GM23338 (cell line): Measurements from ENCODE around the gene CPT2. TPM values are rescaled to one million over a fixed set of nuclear protein-coding genes. Genes with fewer than 3 reads are reported as not detected.

Experiments
- ATAC-seq: fragments of 200-7000 bp; cut with Tn5 transposase; 3 replicates; pipeline ENCODE4 v1.9.1; 2020
- DNase-seq: peaks from one replicate; pipeline ENCODE4 v3.0.0-alpha.2; 2015; ENCODE audit warnings: low spot score
- H2AFZ ChIP-seq: fragments of 200-600 bp; sonication (generic); 2 replicates; pipeline ENCODE4 v1.8.0; 2016; ENCODE audit warnings: antibody characterized with exemption, mild to moderate bottlenecking, moderate library complexity
- H3F3A ChIP-seq: fragments of 200-600 bp; sonication (generic); replicated peaks from 2 replicates; pipeline ENCODE4 v1.8.0; 2017; ENCODE audit warnings: antibody characterized with exemption, mixed run types, low read depth
- H3K27ac ChIP-seq: fragments of 200-600 bp; sonication (generic); 2 replicates; pipeline ENCODE4 v1.6.1; 2016; ENCODE audit warnings: low read depth
- H3K27me3 ChIP-seq: fragments of 200-600 bp; sonication (generic); 2 replicates; pipeline ENCODE4 v1.8.0; 2016; ENCODE audit warnings: mild to moderate bottlenecking, mixed run types, moderate library complexity; ENCODE audit not compliant: insufficient read depth
- H3K36me3 ChIP-seq: fragments of 200-600 bp; sonication (generic); 2 replicates; pipeline ENCODE4 v1.8.0; 2016; ENCODE audit warnings: mild to moderate bottlenecking; ENCODE audit not compliant: insufficient read depth
- H3K4me1 ChIP-seq: fragments of 200-600 bp; sonication (generic); 2 replicates; pipeline ENCODE4 v1.8.0; 2016; ENCODE audit warnings: mild to moderate bottlenecking, moderate library complexity; ENCODE audit not compliant: insufficient read depth
- H3K4me2 ChIP-seq: fragments of 200-600 bp; sonication (generic); 2 replicates; pipeline ENCODE4 v1.7.1; 2017; ENCODE audit warnings: mixed run types
- H3K4me3 ChIP-seq: fragments of 200-600 bp; sonication (generic); 2 replicates; pipeline ENCODE4 v1.6.1; 2016; ENCODE audit warnings: mixed run types
- H3K79me2 ChIP-seq: fragments of 200-600 bp; sonication (generic); replicated peaks from 2 replicates; pipeline ENCODE4 v1.8.0; 2017; ENCODE audit warnings: mild to moderate bottlenecking; ENCODE audit not compliant: insufficient read depth
- H3K9me2 ChIP-seq: fragments of 200-600 bp; sonication (generic); 2 replicates; pipeline ENCODE4 v1.8.0; 2017; ENCODE audit not compliant: insufficient read depth
- H4K20me1 ChIP-seq: fragments of 200-600 bp; sonication (generic); replicated peaks from 2 replicates; pipeline ENCODE4 v1.8.0; 2017; ENCODE audit warnings: mild to moderate bottlenecking; ENCODE audit not compliant: insufficient read depth
- H3K27ac Mint-ChIP-seq: 2 replicates; pipeline ENCODE4 v1.8.0; 2020; ENCODE audit warnings: inconsistent platforms, mild to moderate bottlenecking, moderate library complexity, mixed read lengths
- H3K27me3 Mint-ChIP-seq: 3 replicates; pipeline ENCODE4 v1.8.0; 2022; ENCODE audit warnings: low read depth, mild to moderate bottlenecking, moderate library complexity, mixed read lengths, inconsistent platforms; ENCODE audit not compliant: insufficient read depth, poor library complexity
- H3K36me3 Mint-ChIP-seq: 3 replicates; pipeline ENCODE4 v1.8.0; 2021; ENCODE audit warnings: low read depth, mild to moderate bottlenecking, inconsistent platforms, moderate library complexity, mixed read lengths
- H3K4me1 Mint-ChIP-seq: 3 replicates; pipeline ENCODE4 v1.8.0; 2020; ENCODE audit warnings: mild to moderate bottlenecking, inconsistent platforms, mixed read lengths
- H3K4me3 Mint-ChIP-seq: 3 replicates; pipeline ENCODE4 v1.8.0; 2021; ENCODE audit warnings: moderate library complexity, mild to moderate bottlenecking, inconsistent platforms, mixed read lengths
- H3K9me3 Mint-ChIP-seq: 3 replicates; pipeline ENCODE4 v1.8.0; 2020; ENCODE audit warnings: moderate library complexity, mild to moderate bottlenecking, inconsistent platforms, mixed read lengths
- EZH2 ChIP-seq: fragments of 200-600 bp; sonication (generic); IDR thresholded peaks from one replicate; pipeline ENCODE4 v1.8.0; 2017; ENCODE audit warnings: antibody characterized with exemption, mild to moderate bottlenecking, low read depth; ENCODE audit not compliant: unreplicated experiment
- EZH2phosphoT487 ChIP-seq: fragments of 200-600 bp; sonication (generic); IDR thresholded peaks from one replicate; pipeline ENCODE4 v1.8.1; 2018; ENCODE audit warnings: antibody characterized with exemption; ENCODE audit not compliant: unreplicated experiment
- JUNB ChIP-seq: IDR thresholded peaks from one replicate; pipeline ENCODE4 v1.6.1; 2016; ENCODE audit warnings: antibody characterized with exemption; ENCODE audit not compliant: unreplicated experiment
- POLR2AphosphoS5 ChIP-seq: IDR thresholded peaks from 2 replicates; pipeline ENCODE4 v1.6.1; 2016; ENCODE audit warnings: antibody characterized with exemption, low read depth
- STAT1 ChIP-seq: IDR thresholded peaks from one replicate; pipeline ENCODE4 v1.6.1; 2016; ENCODE audit warnings: antibody characterized with exemption; ENCODE audit not compliant: unreplicated experiment
- ZNF114 ChIP-seq: fragments of 250-450 bp; sonication (Bioruptor Pico); IDR thresholded peaks from 2 replicates; pipeline ENCODE4 v1.5.0; 2020; ENCODE audit warnings: mild to moderate bottlenecking, moderate library complexity
- ZNF331 ChIP-seq: fragments of 250-450 bp; sonication (Bioruptor Pico); IDR thresholded peaks from 2 replicates; pipeline ENCODE4 v1.5.0; 2020; ENCODE audit warnings: low read depth, mild to moderate bottlenecking, moderate library complexity
- polyA plus RNA-seq: library from polyadenylated mRNA; unstranded; fragments of >200 nt; fragmentation: Nextera tagmentation; extraction: Ambion mirVana; gene quantifications from 2 replicates; pipeline ENCODE4 v1.2.1, GENCODE V29; 2016
- total RNA-seq: library from RNA; depleted of rRNA; stranded (reverse); fragments of >200 nt; shearing (Covaris generic); gene quantifications from 2 replicates; pipeline ENCODE4 v1.2.3, GENCODE V29; 2014
- TF ChIP-seq, protein P1 (sequence below): IDR thresholded peaks from 2 replicates; pipeline ENCODE4 v1.6.1; 2016; ENCODE audit warnings: antibody characterized with exemption
- TF ChIP-seq, protein P2 (sequence below): fragments of 250-450 bp; sonication (Bioruptor Pico); IDR thresholded peaks from 2 replicates; pipeline ENCODE4 v1.5.0; 2020; ENCODE audit warnings: mild to moderate bottlenecking, moderate library complexity
- TF ChIP-seq, protein P3 (sequence below), 2 experiments: fragments of 200-600 bp in 1 of 2; sonication (generic) in 1 of 2; conservative IDR thresholded peaks; 2 replicates each; pipeline versions ENCODE4 v1.5.1 to v1.6.1; 2016 to 2017; ENCODE audit warnings: antibody characterized with exemption in 2 of 2, low read depth in 2 of 2, mild to moderate bottlenecking in 2 of 2, moderate library complexity in 1 of 2
- TF ChIP-seq, protein P4 (sequence below): IDR thresholded peaks from one replicate; pipeline ENCODE4 v1.6.1; 2018; ENCODE audit warnings: antibody characterized with exemption; ENCODE audit not compliant: unreplicated experiment

Gene CPT2
- total and polyA plus RNA-seq, 2 experiments from 2014 or later, result 11.2 to 30.6 TPM

DNA sequence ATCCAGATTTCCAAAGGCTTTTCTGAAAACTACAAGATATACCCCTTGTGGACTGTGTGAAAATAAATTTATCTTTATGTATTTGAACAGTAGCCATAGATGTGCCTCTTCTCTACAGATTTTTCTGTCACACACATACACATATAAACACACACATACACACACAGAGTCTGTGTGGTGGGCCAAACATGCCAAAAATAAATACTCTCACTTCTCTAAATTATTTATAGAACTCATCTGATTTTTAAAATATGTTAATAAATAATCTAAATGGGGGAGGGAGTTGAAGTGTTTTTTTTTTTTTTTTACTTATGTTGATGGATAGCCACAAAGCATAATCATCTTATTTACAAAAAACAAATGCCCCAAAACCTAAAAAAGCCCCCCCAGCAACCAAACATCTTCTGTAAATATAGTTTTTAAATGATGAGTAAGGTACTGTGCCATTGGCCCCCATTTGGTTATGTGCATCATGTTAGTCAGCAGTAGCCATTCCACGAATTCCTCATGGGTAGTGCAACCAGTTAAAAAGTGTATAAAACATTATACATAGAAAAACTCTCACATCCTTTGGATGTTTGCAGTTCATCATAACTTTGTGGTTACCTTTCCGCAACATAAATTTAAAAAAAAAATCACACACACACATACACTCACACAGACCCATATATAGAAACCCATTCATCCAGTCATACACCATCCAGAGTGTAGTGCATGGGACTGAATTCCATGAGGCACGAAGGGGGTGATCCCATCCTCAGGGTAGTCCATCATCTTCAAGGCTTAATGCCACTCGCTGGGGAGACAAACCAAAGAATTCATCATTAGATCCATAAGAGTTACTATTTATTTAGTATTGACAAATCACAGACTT is 49.9 kb downstream of the CPT2 start:
- Histone ChIP-seq H3K4me1 (no peaks in the 10 kb centered on the region), H3K9me2 (no peaks in the 10 kb centered on the region), H3K27ac (no peak overlapping the region), H4K20me1 (peaks cover 14% of the 10 kb centered on the region), H3K4me2 (no peak overlapping the region), H3K27me3 (no peaks in the 10 kb centered on the region), H3K4me3 (no peak overlapping the region), H3F3A (peaks cover 15% of the 10 kb centered on the region; the same call in 1 of the 2 replicates), H3K36me3 (peaks cover 53% of the 10 kb centered on the region), H3K79me2 (no peaks in the 10 kb centered on the region), H2AFZ (no peak overlapping the region)
- Mint-ChIP-seq H3K27me3 (peaks cover 6% of the 10 kb centered on the region), H3K4me3 (no peak overlapping the region), H3K9me3 (no peaks in the 10 kb centered on the region), H3K4me1 (no peaks in the 10 kb centered on the region; the same call in 2 of the 3 replicates), H3K27ac (no peak overlapping the region), H3K36me3 (peaks cover 59% of the 10 kb centered on the region)
- TF ChIP-seq ZNF331 (CRISPR knock-in tag) (no peak), ZNF114 (no peak), STAT1 (no peak), POLR2AphosphoS5 (no peak), EZH2phosphoT487 (no peak), EZH2 (no peak), JUNB (no peak)
- TF ChIP-seq, protein P1, sequence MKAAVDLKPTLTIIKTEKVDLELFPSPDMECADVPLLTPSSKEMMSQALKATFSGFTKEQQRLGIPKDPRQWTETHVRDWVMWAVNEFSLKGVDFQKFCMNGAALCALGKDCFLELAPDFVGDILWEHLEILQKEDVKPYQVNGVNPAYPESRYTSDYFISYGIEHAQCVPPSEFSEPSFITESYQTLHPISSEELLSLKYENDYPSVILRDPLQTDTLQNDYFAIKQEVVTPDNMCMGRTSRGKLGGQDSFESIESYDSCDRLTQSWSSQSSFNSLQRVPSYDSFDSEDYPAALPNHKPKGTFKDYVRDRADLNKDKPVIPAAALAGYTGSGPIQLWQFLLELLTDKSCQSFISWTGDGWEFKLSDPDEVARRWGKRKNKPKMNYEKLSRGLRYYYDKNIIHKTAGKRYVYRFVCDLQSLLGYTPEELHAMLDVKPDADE, result no peak
- TF ChIP-seq, protein P2, sequence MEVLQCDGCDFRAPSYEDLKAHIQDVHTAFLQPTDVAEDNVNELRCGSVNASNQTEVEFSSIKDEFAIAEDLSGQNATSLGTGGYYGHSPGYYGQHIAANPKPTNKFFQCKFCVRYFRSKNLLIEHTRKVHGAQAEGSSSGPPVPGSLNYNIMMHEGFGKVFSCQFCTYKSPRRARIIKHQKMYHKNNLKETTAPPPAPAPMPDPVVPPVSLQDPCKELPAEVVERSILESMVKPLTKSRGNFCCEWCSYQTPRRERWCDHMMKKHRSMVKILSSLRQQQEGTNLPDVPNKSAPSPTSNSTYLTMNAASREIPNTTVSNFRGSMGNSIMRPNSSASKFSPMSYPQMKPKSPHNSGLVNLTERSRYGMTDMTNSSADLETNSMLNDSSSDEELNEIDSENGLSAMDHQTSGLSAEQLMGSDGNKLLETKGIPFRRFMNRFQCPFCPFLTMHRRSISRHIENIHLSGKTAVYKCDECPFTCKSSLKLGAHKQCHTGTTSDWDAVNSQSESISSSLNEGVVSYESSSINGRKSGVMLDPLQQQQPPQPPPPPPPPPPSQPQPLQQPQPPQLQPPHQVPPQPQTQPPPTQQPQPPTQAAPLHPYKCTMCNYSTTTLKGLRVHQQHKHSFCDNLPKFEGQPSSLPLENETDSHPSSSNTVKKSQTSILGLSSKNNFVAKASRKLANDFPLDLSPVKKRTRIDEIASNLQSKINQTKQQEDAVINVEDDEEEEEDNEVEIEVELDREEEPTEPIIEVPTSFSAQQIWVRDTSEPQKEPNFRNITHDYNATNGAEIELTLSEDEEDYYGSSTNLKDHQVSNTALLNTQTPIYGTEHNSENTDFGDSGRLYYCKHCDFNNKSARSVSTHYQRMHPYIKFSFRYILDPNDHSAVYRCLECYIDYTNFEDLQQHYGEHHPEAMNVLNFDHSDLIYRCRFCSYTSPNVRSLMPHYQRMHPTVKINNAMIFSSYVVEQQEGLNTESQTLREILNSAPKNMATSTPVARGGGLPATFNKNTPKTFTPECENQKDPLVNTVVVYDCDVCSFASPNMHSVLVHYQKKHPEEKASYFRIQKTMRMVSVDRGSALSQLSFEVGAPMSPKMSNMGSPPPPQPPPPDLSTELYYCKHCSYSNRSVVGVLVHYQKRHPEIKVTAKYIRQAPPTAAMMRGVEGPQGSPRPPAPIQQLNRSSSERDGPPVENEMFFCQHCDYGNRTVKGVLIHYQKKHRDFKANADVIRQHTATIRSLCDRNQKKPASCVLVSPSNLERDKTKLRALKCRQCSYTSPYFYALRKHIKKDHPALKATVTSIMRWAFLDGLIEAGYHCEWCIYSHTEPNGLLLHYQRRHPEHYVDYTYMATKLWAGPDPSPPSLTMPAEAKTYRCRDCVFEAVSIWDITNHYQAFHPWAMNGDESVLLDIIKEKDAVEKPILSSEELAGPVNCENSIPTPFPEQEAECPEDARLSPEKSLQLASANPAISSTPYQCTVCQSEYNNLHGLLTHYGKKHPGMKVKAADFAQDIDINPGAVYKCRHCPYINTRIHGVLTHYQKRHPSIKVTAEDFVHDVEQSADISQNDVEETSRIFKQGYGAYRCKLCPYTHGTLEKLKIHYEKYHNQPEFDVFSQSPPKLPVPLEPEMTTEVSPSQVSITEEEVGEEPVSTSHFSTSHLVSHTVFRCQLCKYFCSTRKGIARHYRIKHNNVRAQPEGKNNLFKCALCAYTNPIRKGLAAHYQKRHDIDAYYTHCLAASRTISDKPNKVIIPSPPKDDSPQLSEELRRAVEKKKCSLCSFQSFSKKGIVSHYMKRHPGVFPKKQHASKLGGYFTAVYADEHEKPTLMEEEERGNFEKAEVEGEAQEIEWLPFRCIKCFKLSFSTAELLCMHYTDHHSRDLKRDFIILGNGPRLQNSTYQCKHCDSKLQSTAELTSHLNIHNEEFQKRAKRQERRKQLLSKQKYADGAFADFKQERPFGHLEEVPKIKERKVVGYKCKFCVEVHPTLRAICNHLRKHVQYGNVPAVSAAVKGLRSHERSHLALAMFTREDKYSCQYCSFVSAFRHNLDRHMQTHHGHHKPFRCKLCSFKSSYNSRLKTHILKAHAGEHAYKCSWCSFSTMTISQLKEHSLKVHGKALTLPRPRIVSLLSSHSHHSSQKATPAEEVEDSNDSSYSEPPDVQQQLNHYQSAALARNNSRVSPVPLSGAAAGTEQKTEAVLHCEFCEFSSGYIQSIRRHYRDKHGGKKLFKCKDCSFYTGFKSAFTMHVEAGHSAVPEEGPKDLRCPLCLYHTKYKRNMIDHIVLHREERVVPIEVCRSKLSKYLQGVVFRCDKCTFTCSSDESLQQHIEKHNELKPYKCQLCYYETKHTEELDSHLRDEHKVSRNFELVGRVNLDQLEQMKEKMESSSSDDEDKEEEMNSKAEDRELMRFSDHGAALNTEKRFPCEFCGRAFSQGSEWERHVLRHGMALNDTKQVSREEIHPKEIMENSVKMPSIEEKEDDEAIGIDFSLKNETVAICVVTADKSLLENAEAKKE (CRISPR knock-in tag), result no peak
- TF ChIP-seq, protein P3, sequence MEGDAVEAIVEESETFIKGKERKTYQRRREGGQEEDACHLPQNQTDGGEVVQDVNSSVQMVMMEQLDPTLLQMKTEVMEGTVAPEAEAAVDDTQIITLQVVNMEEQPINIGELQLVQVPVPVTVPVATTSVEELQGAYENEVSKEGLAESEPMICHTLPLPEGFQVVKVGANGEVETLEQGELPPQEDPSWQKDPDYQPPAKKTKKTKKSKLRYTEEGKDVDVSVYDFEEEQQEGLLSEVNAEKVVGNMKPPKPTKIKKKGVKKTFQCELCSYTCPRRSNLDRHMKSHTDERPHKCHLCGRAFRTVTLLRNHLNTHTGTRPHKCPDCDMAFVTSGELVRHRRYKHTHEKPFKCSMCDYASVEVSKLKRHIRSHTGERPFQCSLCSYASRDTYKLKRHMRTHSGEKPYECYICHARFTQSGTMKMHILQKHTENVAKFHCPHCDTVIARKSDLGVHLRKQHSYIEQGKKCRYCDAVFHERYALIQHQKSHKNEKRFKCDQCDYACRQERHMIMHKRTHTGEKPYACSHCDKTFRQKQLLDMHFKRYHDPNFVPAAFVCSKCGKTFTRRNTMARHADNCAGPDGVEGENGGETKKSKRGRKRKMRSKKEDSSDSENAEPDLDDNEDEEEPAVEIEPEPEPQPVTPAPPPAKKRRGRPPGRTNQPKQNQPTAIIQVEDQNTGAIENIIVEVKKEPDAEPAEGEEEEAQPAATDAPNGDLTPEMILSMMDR (conservative IDR thresholded peaks at IDR 0.05; ENCODE audit: low read depth in 2 of 2), result no peak
- TF ChIP-seq, protein P4, sequence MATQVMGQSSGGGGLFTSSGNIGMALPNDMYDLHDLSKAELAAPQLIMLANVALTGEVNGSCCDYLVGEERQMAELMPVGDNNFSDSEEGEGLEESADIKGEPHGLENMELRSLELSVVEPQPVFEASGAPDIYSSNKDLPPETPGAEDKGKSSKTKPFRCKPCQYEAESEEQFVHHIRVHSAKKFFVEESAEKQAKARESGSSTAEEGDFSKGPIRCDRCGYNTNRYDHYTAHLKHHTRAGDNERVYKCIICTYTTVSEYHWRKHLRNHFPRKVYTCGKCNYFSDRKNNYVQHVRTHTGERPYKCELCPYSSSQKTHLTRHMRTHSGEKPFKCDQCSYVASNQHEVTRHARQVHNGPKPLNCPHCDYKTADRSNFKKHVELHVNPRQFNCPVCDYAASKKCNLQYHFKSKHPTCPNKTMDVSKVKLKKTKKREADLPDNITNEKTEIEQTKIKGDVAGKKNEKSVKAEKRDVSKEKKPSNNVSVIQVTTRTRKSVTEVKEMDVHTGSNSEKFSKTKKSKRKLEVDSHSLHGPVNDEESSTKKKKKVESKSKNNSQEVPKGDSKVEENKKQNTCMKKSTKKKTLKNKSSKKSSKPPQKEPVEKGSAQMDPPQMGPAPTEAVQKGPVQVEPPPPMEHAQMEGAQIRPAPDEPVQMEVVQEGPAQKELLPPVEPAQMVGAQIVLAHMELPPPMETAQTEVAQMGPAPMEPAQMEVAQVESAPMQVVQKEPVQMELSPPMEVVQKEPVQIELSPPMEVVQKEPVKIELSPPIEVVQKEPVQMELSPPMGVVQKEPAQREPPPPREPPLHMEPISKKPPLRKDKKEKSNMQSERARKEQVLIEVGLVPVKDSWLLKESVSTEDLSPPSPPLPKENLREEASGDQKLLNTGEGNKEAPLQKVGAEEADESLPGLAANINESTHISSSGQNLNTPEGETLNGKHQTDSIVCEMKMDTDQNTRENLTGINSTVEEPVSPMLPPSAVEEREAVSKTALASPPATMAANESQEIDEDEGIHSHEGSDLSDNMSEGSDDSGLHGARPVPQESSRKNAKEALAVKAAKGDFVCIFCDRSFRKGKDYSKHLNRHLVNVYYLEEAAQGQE, result no peak
- DNase-seq, result no peak
- no peak for ATAC-seq
